GM18520 (cell line): Measurements from ENCODE around the gene SPACDR.
"Not testable (repeated sequence)": the region's sequence is repeated elsewhere in the genome, so short reads cannot be mapped to it uniquely, and the experiment has no call there.

Experiments
- ATAC-seq: cut with Tn5 transposase; IDR thresholded peaks from one replicate; pipeline ENCODE4 v1.9.1; 2021; ENCODE audit not compliant: unreplicated experiment

Gene SPACDR

GRCh38 chr7:100464210-100464660, at the start of gene SPACDR:
TSS of gene SPACDR (minus strand) at chr7:100464260. CDS start at chr7:100464025, 235 bp downstream.
- no peak for ATAC-seq

- ATAC-seq, result no peak
Measured at GRCh38 chr7:100513212-100513810, 49.3 kb upstream of the SPACDR start.

GRCh38 chr7:100510437-100511239, 46.6 kb upstream of the SPACDR start:
- ATAC-seq, result no peak

- no peak for ATAC-seq
Measured at GRCh38 chr7:100509231-100509630, 45.2 kb upstream of the SPACDR start.

GRCh38 chr7:100506356-100506923, 42.4 kb upstream of the SPACDR start:
- ATAC-seq, result no peak

GRCh38 chr7:100504887-100505611, 41.0 kb upstream of the SPACDR start:
- ATAC-seq, result no peak

- ATAC-seq, result not testable (repeated sequence)
Measured at GRCh38 chr7:100504031-100504430, 40.0 kb upstream of the SPACDR start.

- not testable (repeated sequence) for ATAC-seq
Measured at GRCh38 chr7:100500743-100501142, 36.7 kb upstream of the SPACDR start.

- no peak for ATAC-seq
Measured at GRCh38 chr7:100496509-100496908, 32.4 kb upstream of the SPACDR start.

GRCh38 chr7:100493476-100494264, 29.6 kb upstream of the SPACDR start:
- ATAC-seq, result no peak

- ATAC-seq, result no peak
Measured at GRCh38 chr7:100492738-100493475, 28.8 kb upstream of the SPACDR start.

- no peak for ATAC-seq
Measured at GRCh38 chr7:100491192-100491578, 27.1 kb upstream of the SPACDR start.

GRCh38 chr7:100490483-100491191, 26.6 kb upstream of the SPACDR start:
- no peak for ATAC-seq

GRCh38 chr7:100489824-100490223, 25.8 kb upstream of the SPACDR start:
- ATAC-seq, result no peak

GRCh38 chr7:100489121-100489520, 25.1 kb upstream of the SPACDR start:
- ATAC-seq, result no peak

GRCh38 chr7:100488333-100489095, 24.5 kb upstream of the SPACDR start:
- no peak for ATAC-seq

GRCh38 chr7:100486753-100487446, 22.8 kb upstream of the SPACDR start:
- ATAC-seq, result no peak

- no peak for ATAC-seq
Measured at GRCh38 chr7:100486111-100486636, 22.1 kb upstream of the SPACDR start.
